Jurkat, Clone E6-1 (cell line): ENCODE data around the gene NTSR1.

Experiments
- DNase-seq: peaks from one replicate; pipeline ENCODE4 v3.0.0-alpha.2; 2011; ENCODE audit warnings: low read depth, low spot score
- H3K4me3 ChIP-seq: 2 replicates; pipeline ENCODE4 v1.5.1; 2011; ENCODE audit warnings: mild to moderate bottlenecking, low read length, control low read depth, moderate library complexity

NTSR1 gene

DNA sequence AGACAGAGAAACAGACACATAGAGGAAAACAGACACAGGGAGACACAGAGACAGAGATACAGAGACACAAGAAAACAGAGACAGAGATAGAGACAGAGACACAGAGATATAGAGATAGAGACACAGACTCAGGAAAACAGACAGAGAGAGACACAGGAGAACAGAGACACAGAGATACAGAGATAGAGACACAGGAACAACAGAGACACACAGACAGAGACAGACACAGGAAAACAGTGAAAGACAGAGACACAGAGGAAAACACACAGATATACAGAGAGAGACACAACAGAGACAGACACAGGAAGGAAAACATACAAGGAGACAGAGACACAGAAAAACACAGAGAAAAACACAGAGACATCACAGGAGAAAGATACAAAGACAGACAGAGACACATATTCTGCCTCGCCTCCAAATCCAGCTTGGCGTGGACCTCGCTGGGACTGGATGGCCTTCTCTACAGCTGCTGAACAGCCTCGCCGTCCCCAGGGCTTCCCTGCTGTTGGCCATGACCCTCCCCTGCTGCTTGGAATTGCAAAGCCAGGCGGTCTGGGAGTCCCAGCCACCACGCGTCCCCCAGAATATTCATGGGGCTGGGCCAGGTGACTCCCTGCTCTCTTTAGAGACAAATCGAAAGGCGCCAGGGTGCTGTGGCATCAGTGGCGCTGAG is 36.8 kb downstream of the NTSR1 start:
- no peak for DNase-seq
- no peak overlapping the region for H3K4me3 ChIP-seq

DNA sequence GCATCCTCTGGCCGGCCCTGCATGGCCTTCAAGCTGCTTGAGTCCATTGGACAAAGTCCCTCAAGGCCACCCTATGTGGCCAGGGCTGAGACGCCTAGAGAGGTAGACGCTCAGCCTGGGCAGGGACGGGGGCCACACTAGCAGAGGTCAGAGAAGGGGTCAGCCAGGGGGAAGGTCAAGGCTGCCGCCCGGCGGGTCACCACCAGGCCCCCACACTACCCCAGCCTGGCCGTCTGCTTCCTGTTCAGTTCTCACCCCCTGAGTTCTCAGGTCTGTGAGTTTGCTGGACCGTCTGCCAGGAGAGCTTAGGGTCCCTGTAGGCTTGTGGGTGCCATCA is 37.3 kb downstream of the NTSR1 start:
- H3K4me3 ChIP-seq = no peak overlapping the region
- DNase-seq = no peak

DNA sequence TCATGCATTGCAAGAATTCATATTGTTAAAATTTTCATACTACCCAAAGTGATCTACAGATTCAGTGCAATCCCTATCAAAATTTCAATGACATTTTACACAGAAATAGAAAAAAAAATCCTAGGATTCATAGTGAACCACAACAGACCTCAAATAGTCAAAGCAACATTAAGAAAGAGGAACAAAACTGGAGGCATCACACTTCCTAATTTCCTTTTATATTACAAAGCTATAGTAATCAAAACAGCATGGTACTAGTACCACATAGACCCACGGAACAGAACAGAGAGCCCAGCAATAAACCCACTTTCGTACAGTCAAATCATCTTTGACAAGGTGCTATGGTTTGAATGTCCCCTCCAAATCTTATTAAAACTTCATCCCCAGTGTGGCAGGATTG is 39.7 kb downstream of the NTSR1 start:
- DNase-seq = no peak
- H3K4me3 ChIP-seq = no peak overlapping the region

DNA sequence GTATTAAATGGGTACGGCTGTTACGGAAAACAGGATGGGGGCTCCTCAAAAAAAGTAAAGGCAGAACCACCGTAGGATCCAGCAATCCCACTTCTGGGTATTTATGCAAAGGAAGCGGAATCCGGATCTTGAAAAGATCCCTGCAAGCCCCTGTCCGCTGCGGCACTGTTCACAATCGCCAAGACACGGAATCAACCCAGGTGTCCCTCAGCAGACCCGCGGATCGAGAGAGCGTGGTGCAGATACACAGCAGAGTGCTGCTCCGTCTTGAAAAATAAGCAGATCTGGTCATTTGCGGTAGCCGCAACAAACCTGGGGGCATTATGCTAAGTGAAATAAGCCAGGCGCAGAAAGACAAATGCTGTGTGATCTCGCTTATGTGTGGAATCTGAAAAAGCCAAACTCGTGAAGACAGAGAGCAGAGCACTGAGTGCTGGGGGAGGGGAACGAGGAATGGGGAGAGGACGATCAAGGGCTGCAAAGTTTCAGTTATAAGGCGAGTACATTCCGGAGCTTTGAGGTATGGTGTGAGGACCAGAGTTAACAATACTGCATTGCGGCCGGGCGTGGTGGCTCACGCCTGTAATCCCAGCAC is 41.3 kb downstream of the NTSR1 start:
- no peak for DNase-seq
- H3K4me3 ChIP-seq = no peak overlapping the region

DNA sequence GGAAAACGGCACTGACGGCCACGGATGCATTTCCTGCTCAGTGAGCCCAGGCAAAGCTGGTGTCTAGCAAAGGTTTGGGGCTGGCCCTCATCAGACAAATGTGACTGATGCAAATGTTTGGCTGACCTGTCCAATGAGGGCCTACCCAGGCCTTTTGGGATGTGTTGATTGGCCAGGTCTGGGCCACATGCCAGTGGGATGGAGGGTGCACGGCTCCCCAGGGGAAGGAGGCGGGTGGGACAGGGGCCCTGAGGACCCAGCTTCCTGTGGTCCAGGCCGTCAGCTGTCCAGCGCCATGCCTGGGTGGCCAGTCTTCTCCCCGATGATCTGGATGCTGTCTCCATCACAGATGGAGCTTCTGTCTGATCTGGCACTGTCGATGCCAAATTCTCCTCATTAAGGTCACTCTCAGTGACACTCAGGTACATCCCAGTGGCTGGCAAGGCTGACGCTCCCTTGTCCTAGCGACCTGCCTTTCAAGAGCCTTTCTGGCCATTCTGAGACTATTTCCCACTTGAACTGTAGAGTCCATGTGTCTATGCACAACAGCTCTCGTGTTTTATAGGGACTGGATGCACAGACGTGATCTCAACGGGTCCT is 43.0 kb downstream of the NTSR1 start:
- no peak for DNase-seq
- no peak overlapping the region for H3K4me3 ChIP-seq

DNA sequence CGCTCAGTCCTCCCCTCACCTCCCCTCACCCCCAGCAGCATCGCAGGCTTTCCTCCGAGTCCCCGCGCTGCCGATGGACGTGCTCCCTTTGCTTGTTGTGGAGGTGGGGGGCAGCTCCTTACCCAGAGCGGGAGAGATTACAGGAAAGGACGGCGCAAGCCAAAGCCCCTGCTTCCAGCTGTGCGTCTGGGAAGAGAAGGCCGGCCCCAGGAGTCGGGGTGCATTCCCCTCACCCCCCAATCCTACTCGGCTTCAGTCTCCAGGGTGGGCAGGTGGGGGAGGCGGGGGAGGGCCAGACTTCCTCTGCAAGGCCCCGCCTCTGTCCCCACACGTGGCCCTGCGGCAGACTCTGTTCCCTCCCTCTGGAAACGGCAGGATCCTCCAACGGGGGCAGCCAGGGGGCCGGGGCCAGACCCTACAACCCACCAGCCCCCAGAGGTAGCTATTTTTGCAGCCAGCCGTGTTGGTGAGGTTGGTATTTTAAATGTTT is 43.6 kb downstream of the NTSR1 start:
- DNase-seq = no peak

DNA sequence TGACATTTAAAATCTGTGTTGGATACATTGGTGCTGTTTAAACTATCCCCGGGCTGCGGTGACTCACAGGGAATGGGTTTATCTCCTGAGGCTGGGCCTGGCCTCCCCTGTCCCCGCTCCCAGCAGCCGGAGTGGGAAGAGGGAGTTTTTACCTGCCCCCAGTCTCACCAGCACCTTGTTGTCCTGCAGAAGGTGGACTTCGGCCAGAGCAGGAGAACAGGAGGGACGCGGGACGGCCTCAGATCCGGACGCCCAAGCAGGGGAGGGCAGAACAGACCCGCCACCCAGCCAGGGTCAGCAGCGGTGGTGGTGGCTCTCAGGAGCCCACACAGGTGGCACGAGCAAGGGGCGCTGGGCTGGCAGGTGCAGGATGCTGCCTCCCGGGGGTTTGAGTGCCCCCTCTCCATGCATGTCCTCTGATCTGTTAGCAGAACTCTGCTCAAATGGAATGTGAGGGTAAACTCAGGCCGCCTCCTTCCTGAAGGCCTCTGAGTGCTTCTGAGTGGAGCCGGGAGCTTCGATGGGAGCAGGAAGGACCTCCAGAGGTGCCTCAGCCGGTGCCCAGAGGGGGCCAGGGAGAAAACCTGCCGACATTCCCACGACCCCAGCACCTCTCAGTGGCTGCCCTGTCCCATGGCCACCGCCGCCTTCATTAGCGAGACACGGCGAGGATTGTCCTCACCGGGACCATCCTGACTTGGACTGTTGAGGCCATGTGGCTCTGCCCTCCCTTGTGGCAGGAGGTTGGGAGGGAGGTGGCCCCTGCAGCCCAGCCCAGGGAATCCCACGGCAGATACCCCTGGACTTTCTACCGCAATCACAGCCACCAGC is 44.2 kb downstream of the NTSR1 start:
- H3K4me3 ChIP-seq = no peak overlapping the region
- no peak for DNase-seq

More for the DNA sequence above, 43.6 kb downstream of the NTSR1 start:
- no peak overlapping the region for H3K4me3 ChIP-seq

DNA sequence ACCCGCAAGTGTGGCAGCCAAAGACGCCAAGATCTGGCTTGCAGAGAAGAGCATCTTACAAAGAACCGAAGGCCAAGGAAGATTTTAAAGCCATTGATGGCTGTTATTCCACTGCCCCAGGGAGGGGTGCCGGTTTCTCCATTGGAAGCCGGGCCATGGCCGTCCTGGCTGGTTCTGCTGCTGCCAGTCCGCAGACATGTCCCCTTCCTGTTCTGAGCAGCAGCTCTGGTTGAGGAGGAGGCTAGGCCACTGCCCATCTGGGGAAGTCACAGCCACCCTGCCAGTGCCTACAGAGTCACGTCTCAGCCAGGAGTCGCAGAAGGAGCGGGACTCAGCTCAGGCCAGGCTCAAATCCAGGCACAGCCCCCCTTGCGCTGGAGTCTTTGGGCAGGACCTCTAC is 45.0 kb downstream of the NTSR1 start:
- no peak for DNase-seq
- H3K4me3 ChIP-seq = no peak overlapping the region

DNA sequence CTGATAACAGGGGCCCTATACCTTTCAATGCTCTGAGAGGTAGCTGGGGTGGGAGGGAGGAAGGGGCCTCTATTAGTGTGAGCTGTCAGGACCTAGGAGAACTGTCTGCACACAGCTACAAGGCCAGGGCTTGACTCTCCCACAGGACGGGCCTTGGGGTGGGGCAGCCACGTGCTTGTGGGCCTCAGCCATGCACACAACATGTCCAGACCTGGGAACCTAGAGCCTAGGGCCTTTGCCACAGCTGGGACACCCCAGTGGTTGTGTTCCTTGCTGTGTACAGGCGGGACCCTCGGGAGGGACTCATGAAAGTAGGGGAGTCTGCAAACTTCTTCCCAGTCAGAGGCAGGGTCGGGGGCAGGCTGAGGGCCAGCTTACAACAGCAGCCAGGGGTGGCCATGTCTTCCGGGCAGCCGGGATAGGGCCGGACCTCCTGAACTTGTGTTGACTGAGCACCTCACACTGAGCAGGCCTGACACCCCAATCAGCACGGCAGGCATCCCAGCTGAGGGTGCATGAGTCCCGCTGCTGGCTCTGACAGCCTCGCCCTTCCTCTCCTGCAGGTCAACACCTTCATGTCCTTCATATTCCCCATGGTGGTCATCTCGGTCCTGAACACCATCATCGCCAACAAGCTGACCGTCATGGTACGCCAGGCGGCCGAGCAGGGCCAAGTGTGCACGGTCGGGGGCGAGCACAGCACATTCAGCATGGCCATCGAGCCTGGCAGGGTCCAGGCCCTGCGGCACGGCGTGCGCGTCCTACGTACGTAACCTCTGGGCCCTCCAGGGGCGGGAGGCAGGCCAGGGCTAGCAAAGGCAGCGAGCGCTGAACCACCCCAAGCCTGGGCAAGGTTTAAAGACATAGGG is 45.7 kb downstream of the NTSR1 start:
- DNase-seq = no peak
- H3K4me3 ChIP-seq = no peak overlapping the region

DNA sequence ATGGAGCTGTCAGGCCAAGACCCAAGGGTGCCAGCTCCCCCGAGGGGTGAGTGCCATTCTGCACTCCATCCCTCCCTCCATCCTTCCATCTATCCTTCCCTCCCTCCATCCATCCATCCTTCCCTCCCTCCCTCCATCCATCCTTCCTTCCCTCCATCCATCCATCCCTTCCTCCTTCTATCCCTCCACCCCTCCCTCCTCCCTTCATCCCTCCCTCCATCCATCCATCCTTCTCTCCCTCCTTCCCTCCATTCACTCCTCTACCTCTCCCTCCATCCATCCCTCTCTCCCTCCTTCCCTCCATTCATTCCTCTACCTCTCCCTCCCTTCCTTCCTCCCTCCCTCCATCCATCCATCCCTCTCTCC is 46.3 kb downstream of the NTSR1 start:
- H3K4me3 ChIP-seq = no peak overlapping the region
- no peak for DNase-seq

DNA sequence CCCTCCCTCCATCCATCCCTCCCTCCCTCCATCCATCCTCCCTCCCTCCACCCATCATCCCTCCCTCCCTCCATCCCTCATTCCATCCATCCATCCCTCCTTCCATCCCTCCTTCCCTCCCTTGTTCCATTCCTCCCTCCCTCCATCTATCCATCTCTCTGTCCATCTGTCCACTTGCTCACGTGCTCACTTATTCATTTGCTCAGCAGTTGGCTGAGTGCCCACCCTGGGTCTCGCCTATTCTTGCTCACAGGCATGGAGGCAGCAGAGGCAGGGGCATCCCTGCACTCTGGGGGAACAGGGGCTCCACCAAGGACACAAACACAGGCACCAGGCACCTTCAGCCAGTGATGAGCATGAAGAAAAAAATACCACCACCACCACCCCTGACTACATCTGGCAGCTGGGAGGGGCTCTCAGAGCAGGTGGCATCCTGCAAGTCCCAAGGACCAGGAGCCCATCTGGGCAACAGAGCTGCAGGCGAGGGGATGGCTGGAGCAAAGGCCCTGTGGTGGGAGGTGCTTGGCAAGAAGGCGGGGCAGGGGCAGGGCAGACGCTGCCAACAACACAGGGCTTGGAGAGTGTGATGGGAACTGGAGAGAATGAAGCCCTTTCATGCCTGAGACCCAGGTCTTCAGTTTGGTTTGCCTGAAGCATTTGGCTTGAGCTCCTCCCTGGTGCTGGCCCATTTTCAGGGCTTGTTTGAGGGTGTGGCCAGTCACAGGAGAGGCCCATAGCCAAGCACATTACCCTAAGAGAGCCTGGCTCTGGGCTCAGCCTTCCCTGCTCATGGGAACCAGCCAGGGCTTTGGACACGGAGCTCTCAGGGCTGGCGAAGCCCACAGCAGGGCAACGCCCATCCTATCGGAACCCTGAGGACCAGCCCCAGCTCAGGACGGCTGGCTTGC is 47.4 kb downstream of the NTSR1 start:
- H3K4me3 ChIP-seq = no peak overlapping the region
- no peak for DNase-seq

DNA sequence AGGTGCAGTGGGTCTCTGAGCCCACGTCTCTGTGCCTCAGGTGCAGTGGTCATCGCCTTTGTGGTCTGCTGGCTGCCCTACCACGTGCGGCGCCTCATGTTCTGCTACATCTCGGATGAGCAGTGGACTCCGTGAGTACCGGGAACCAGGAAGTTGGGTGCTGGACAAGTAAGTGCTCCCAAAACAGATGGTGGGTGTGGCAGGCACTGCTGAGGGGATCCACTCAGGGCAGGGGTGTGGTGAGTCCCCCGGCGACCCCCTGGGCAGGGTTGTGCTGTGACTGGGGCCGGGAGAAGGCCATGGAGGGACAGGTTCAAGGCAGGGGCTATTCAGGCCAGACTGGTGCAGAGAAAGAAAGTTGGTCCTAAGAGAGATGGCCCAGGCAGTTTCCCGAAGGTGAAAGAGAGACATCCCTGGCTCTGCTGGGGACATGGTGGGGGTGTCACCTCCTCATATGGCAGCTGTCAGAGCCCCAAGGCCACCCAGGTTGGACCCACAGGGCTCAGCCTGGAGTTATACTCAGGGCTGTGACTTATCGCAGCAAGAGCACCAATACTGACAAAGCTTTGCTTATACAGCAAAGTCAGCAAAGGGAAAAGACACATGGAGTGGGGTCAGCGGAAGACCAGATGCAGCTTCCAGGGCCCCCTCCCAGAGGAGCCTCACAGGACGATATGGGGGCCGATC is 49.7 kb downstream of the NTSR1 start:
- DNase-seq = no peak
- H3K4me3 ChIP-seq = no peak overlapping the region

DNA sequence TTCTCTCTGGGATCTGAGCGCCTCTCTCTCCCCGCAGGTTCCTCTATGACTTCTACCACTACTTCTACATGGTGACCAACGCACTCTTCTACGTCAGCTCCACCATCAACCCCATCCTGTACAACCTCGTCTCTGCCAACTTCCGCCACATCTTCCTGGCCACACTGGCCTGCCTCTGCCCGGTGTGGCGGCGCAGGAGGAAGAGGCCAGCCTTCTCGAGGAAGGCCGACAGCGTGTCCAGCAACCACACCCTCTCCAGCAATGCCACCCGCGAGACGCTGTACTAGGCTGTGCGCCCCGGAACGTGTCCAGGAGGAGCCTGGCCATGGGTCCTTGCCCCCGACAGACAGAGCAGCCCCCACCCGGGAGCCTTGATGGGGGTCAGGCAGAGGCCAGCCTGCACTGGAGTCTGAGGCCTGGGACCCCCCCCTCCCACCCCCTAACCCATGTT is 51.4 kb downstream of the NTSR1 start:
- H3K4me3 ChIP-seq = no peak overlapping the region
- no peak for DNase-seq

DNA sequence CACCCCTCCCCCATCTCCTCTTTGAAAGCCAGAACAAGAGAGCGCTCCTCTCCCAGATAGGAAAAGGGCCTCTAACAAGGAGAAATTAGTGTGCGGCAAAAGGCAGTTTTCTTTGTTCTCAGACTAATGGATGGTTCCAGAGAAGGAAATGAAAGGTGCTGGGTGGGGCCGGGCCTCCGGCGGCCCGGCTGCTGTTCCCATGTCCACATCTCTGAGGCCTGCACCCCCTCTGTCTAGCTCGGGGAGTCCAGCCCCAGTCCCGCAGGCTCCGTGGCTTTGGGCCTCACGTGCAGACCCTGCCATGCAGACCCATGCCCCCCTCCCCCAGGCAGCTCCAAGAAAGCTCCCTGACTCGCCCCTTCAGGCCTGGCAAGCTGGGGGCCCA is 51.8 kb downstream of the NTSR1 start:
- DNase-seq = no peak

DNA sequence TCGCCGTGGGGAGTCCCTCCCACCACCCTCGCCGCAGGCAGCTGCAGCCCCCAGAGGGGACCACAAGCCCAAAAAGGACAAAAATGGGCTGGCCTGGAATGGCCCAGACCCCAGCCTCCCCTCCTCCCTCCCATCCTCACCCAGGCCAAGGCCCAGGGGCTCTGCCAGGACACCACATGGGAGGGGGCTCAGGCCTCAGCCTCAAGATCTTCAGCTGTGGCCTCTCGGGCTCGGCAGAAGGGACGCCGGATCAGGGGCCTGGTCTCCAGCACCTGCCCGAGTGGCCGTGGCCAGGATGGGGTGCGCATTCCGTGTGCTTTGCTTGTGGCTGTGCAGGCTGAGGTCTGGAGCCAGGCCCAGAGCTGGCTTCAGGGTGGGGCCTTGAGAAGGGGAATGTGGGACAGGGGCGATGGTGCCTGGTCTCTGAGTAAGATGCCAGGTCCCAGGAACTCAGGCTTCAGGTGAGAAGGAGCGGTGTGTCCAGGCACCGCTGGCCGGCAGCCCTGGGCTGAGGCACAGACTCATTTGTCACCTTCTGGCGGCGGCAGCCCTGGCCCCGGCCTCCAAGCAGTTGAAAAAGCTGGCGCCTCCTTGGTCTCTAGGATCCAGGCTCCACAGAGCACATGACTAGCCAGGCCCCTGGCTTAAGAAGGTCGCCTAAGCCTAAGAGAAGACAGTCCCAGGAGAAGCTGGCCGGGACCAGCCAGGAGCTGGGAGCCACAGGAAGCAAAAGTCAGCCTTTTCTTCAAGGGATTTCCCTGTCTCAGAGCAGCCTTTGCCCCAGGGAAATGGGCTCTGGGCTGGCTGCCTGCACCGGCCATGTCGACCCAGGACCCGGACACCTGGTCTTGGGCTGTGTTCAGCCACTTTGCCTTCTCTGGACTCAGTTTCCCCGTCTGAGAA is 52.5 kb downstream of the NTSR1 start:
- H3K4me3 ChIP-seq = no peak overlapping the region
- no peak for DNase-seq

More for the DNA sequence above, 51.8 kb downstream of the NTSR1 start:
- H3K4me3 ChIP-seq = no peak overlapping the region

DNA sequence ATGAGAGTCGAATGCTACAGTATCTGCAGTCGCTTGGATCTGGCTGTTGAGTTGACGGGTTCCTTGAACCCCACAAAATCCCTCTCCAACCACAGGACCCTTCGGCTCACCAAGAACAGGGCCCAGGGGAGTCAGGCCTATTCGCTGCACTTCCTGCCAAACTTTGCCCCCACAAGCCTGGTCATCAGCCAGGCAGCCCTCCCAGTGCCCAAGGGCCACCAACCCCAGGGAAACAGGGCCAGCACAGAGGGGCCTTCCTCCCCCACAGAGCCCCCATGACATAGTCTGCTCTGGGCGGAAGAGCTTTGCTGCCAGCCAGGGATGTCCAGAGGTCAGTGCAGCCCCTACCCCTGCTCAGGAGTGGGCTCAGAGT is 53.1 kb downstream of the NTSR1 start:
- no peak for DNase-seq
- H3K4me3 ChIP-seq = no peak overlapping the region

DNA sequence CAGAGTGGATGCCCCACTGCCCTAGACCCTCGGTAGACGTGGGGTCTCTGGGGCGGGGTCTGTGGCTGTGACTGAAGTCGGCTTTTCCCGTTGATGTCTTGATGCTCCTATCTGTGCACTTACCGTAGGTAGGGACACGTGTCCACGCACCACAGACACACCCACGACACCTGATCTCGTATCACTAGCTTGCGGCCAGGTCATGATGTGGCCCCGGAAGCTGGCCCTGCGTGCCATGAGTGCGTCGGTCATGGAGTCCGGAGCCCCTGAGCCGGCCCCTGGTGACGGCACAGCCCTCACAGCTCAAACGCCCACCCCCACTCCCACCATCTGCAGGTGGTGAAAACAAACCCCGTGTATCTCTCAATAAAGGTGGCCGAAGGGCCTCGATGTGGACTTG is 53.7 kb downstream of the NTSR1 start:
- H3K4me3 ChIP-seq = no peak overlapping the region
- no peak for DNase-seq
